Right lobe of liver (tissue), 4 donors: Measurements from ENCODE around the gene VAT1.

Source experiments
- CTCF ChIP-seq, 4 donors: fragments of 200-600 bp in 3 of 4; fragments of 450-650 bp in 1 of 4; IDR thresholded peaks; one replicate each; pipeline versions ENCODE4 v1.5.1 to v1.8.0; 2016 to 2022; ENCODE audit warnings: antibody characterized with exemption in 4 of 4, mild to moderate bottlenecking in 2 of 4
- POLR2A ChIP-seq: fragments of 450-650 bp; IDR thresholded peaks from one replicate; pipeline ENCODE4 v1.6.1; 2017; ENCODE audit warnings: antibody characterized with exemption, mild to moderate bottlenecking
- donor health status: DM: no; HTN: no; CAD: no.
- donor health status: DM: no; HTN: no; CAD: no.
- donor health status: DM: no; HTN: yes; CAD: no.

GRCh38 chr17:43016216-43016615 is 6.0 kb downstream of the VAT1 start:
- TF ChIP-seq CTCF (IDR thresholded peaks at IDR 0.05) (no peak), POLR2A (no peak)
